CD14-positive monocyte (primary cell): ENCODE measurements around the gene LIMS2. TPM values are rescaled to one million over a fixed set of nuclear protein-coding genes. Genes with fewer than 3 reads are reported as not detected.

ENCODE experiments used
- DNase-seq, 3 donors: peaks; one replicate each; pipeline ENCODE4 v3.0.0-alpha.2; 2011 to 2022
- H2AFZ ChIP-seq: 2 replicates; pipeline ENCODE4 v1.6.0; 2012; ENCODE audit warnings: mild to moderate bottlenecking, low read depth, low read length, inconsistent platforms; ENCODE audit not compliant: insufficient read depth, poor library complexity, severe bottlenecking
- H3K27ac ChIP-seq, 2 donors: 1 replicate in 1 of 2; 2 replicates in 1 of 2; pipeline ENCODE4 v1.5.1; 2012 to 2013; ENCODE audit warnings: low read length in 2 of 2, control low read depth in 1 of 2, inconsistent platforms in 1 of 2, low read depth in 1 of 2, mild to moderate bottlenecking in 1 of 2
- H3K27me3 ChIP-seq, 2 donors: one replicate each; pipeline versions ENCODE4 v1.6.0 to v1.6.1; 2011 to 2013; ENCODE audit warnings: low read length in 2 of 2; ENCODE audit not compliant: control insufficient read depth in 2 of 2, insufficient read depth in 2 of 2
- H3K36me3 ChIP-seq, 2 donors: replicated peaks in 1 of 2; 1 replicate in 1 of 2; 2 replicates in 1 of 2; pipeline versions ENCODE4 v1.5.1 to v1.6.1; 2012 to 2013; ENCODE audit warnings: low read length in 2 of 2, control low read depth in 1 of 2, inconsistent platforms in 1 of 2, mild to moderate bottlenecking in 1 of 2; ENCODE audit not compliant: insufficient read depth in 2 of 2, control insufficient read depth in 1 of 2
- H3K4me1 ChIP-seq, 2 donors: 1 replicate in 1 of 2; 2 replicates in 1 of 2; pipeline versions ENCODE4 v1.5.1 to v1.6.1; 2012 to 2013; ENCODE audit warnings: low read length in 2 of 2, control low read depth in 1 of 2, inconsistent platforms in 1 of 2, mild to moderate bottlenecking in 1 of 2, moderate library complexity in 1 of 2; ENCODE audit not compliant: insufficient read depth in 2 of 2, control insufficient read depth in 1 of 2
- H3K4me2 ChIP-seq: replicated peaks from 2 replicates; pipeline ENCODE3; 2012; ENCODE audit warnings: low read length, moderate library complexity, mild to moderate bottlenecking; ENCODE audit not compliant: poor library complexity, severe bottlenecking; ENCODE audit errors: extremely low read depth
- H3K4me3 ChIP-seq, 3 experiments: fragments of 200-600 bp in 1 of 3; sonication (generic) in 1 of 3; replicated peaks in 1 of 3; 1 replicate in 2 of 3; 2 replicates in 1 of 3; pipeline ENCODE4 v1.5.1; 2011 to 2013; ENCODE audit warnings: low read length in 3 of 3, mild to moderate bottlenecking in 3 of 3, control low read depth in 2 of 3, low read depth in 2 of 3, inconsistent platforms in 1 of 3, moderate library complexity in 1 of 3
- H3K79me2 ChIP-seq: 2 replicates; pipeline ENCODE4 v1.6.0; 2012; ENCODE audit warnings: mild to moderate bottlenecking, control low read depth, inconsistent platforms, low read length, moderate library complexity; ENCODE audit not compliant: insufficient read depth
- H3K9ac ChIP-seq: 2 replicates; pipeline ENCODE4 v1.6.0; 2017; ENCODE audit warnings: low read length, mild to moderate bottlenecking; ENCODE audit not compliant: insufficient read depth, poor library complexity, severe bottlenecking
- H3K9me3 ChIP-seq, 2 donors: replicated peaks in 1 of 2; 1 replicate in 1 of 2; 2 replicates in 1 of 2; pipeline versions ENCODE4 v1.5.1 to v1.6.1; 2012 to 2013; ENCODE audit warnings: low read length in 2 of 2, control low read depth in 1 of 2; ENCODE audit not compliant: control insufficient read depth in 1 of 2, insufficient read depth in 1 of 2
- H4K20me1 ChIP-seq: 2 replicates; pipeline ENCODE4 v1.6.0; 2012; ENCODE audit warnings: mild to moderate bottlenecking, low read length, control low read depth, moderate library complexity; ENCODE audit not compliant: insufficient read depth
- H3K27ac Mint-ChIP-seq, 7 donors: one replicate each; pipeline ENCODE4 v1.8.0; 2020; ENCODE audit warnings: mild to moderate bottlenecking in 7 of 7, mixed read lengths in 7 of 7, moderate library complexity in 6 of 7, inconsistent platforms in 2 of 7
- H3K27me3 Mint-ChIP-seq, 3 donors: one replicate each; pipeline ENCODE4 v1.8.0; 2021 to 2022; ENCODE audit warnings: low read depth in 3 of 3, mild to moderate bottlenecking in 3 of 3, mixed read lengths in 3 of 3, moderate library complexity in 3 of 3, inconsistent platforms in 1 of 3
- H3K36me3 Mint-ChIP-seq, 2 donors: one replicate each; pipeline ENCODE4 v1.8.0; 2020; ENCODE audit warnings: mixed read lengths in 2 of 2, inconsistent platforms in 1 of 2, mild to moderate bottlenecking in 1 of 2
- H3K4me1 Mint-ChIP-seq: one replicate; pipeline ENCODE4 v1.8.0; 2020; ENCODE audit warnings: mild to moderate bottlenecking, mixed read lengths
- H3K4me3 Mint-ChIP-seq, 2 donors: one replicate each; pipeline ENCODE4 v1.8.0; 2020; ENCODE audit warnings: mild to moderate bottlenecking in 2 of 2, mixed read lengths in 2 of 2, moderate library complexity in 1 of 2
- H3K9me3 Mint-ChIP-seq, 7 donors: one replicate each; pipeline ENCODE4 v1.8.0; 2020 to 2022; ENCODE audit warnings: mixed read lengths in 7 of 7, mild to moderate bottlenecking in 6 of 7, moderate library complexity in 6 of 7, inconsistent platforms in 2 of 7
- CTCF ChIP-seq: fragments of 200-600 bp; IDR thresholded peaks from one replicate; pipeline ENCODE4 v1.8.0; 2022; ENCODE audit warnings: antibody characterized with exemption, mild to moderate bottlenecking
- WGBS: methylation state at CpG from one replicate; pipeline ENCODE4 v1.1.5; 2013; ENCODE audit warnings: missing lambda C conversion rate; ENCODE audit not compliant: insufficient coverage; 5-methylcytosine and 5-hydroxymethylcytosine counted together
- intact Hi-C, 2 donors: fragments of 100-400 bp; cut with micrococcal nuclease; formaldehyde crosslinking; loops; one replicate each; pipeline versions ENCODE4 v1.15.0 to v1.15.1; 2023
- polyA plus RNA-seq, 3 donors: library from polyadenylated mRNA; depleted of rRNA in 1 of 3; unstranded in 2 of 3; stranded (reverse) in 1 of 3; fragments of 300-500 nt in 2 of 3; fragments of >200 nt in 1 of 3; fragmentation: Illumina TruSeq in 2 of 3; gene quantifications; 1 replicate in 2 of 3; 2 replicates in 1 of 3; pipeline ENCODE4 v1.2.3, GENCODE V29; 2012 to 2021

The LIMS2 gene
- polyA plus RNA-seq, 3 donors = 0.13 to 1.3 (median 0.23) TPM

- Histone ChIP-seq H3K4me1 (peaks cover 79 to 95% of the 10 kb centered on the region in 2 donors), H3K9me3 (no peaks in the 10 kb centered on the region), H3K27me3 (no peaks in the 10 kb centered on the region), H3K36me3 (no peaks in the 10 kb centered on the region), H3K9ac (no peak overlapping the region), H3K27ac (peak overlapping the region; percentile 1 to 53), H2AFZ (peak overlapping the region; percentile 55), H3K4me3 (no peak overlapping the region), H4K20me1 (no peaks in the 10 kb centered on the region), H3K79me2 (no peaks in the 10 kb centered on the region), H3K4me2 (no peak overlapping the region)
- H3K4me3 Mint-ChIP-seq = no peak overlapping the region
- intact Hi-C loops = no loop called here
- H3K9me3 Mint-ChIP-seq = no peaks in the 10 kb centered on the region
- peaks cover 2 to 10% of the 10 kb centered on the region in 2 donors for H3K36me3 Mint-ChIP-seq
- peaks cover 79% of the 10 kb centered on the region for H3K4me1 Mint-ChIP-seq
- WGBS = 73% methylated on average over 9 of the region's 16 CpGs
- no peak for DNase-seq
- peaks cover 0 to 1% (median 0%) of the 10 kb centered on the region in 3 donors for H3K27me3 Mint-ChIP-seq
- H3K27ac Mint-ChIP-seq = peak overlapping the region in 4 of 7 donors; percentile 10 to 71 (median 34)
- TF ChIP-seq CTCF = no peak
Observed at GRCh38 chr2:127634066-127634617, 41.2 kb downstream of the LIMS2 start.

GRCh38 chr2:127633556-127634065, 41.7 kb downstream of the LIMS2 start:
- intact Hi-C loops = no loop called here
- Mint-ChIP-seq H3K27ac (peak overlapping the region in 4 of 7 donors; percentile 10 to 71 (median 40)), H3K4me1 (peaks cover 74% of the 10 kb centered on the region), H3K36me3 (peaks cover 2 to 10% of the 10 kb centered on the region in 2 donors), H3K4me3 (no peak overlapping the region), H3K27me3 (peaks cover 0 to 4% (median 2%) of the 10 kb centered on the region in 3 donors), H3K9me3 (no peaks in the 10 kb centered on the region)
- H4K20me1 ChIP-seq = no peaks in the 10 kb centered on the region
- H3K4me3 ChIP-seq = no peak overlapping the region
- H3K27me3 ChIP-seq = no peaks in the 10 kb centered on the region
- peak overlapping the region; percentile 55 for H2AFZ ChIP-seq
- peak in 2 of 3 donors; percentile 19 to 32 for DNase-seq
- no peak overlapping the region for H3K9ac ChIP-seq
- H3K27ac ChIP-seq = peak overlapping the region; percentile 1 to 53
- 77% methylated on average over 7 of the region's 9 CpGs for WGBS
- no peak overlapping the region for H3K4me2 ChIP-seq
- peaks cover 77 to 91% of the 10 kb centered on the region in 2 donors for H3K4me1 ChIP-seq
- no peaks in the 10 kb centered on the region for H3K9me3 ChIP-seq
- H3K36me3 ChIP-seq = no peaks in the 10 kb centered on the region
- no peaks in the 10 kb centered on the region for H3K79me2 ChIP-seq
- TF ChIP-seq CTCF = no peak
